SW 1271 (cell line): ENCODE data around the gene HSPB2.
"Not testable (repeated sequence)": the region's sequence is repeated elsewhere in the genome, so short reads cannot be mapped to it uniquely, and the experiment has no call there.

Source experiments
- DNase-seq, 2 experiments: peaks; one replicate each; lab custom pipeline; 2025; lab: John Stamatoyannopoulos, UW

Gene HSPB2, protein sequence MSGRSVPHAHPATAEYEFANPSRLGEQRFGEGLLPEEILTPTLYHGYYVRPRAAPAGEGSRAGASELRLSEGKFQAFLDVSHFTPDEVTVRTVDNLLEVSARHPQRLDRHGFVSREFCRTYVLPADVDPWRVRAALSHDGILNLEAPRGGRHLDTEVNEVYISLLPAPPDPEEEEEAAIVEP

GRCh38 chr11:111912535-111912934, at the start of gene HSPB2:
HSPB2 (plus strand) TSS chr11:111912734; CDS start chr11:111912830, 96 bp downstream.
- DNase-seq, result no peak

DNA sequence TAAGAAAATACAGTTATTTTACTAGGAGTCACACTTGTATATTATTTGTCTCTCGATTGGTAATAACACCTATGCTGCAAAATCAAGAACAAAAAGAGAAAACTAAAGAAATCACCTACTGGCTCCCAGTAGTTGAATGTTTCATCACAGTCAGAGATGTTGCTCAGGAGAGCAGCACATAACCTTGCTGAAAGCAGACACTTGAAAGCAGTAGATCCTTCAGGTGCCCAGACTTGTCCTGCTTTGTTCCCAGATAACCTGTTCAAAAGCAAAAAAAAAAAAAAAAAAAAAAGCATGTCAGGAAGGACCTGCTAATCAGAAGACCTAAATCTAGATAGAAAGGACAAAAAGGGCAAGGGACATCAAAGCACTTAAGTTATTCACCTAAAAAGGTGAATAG, 42.4 kb upstream of the HSPB2 start:
- DNase-seq, result no peak

GRCh38 chr11:111870522-111870885, 42.0 kb upstream of the HSPB2 start:
- no peak for DNase-seq

DNA sequence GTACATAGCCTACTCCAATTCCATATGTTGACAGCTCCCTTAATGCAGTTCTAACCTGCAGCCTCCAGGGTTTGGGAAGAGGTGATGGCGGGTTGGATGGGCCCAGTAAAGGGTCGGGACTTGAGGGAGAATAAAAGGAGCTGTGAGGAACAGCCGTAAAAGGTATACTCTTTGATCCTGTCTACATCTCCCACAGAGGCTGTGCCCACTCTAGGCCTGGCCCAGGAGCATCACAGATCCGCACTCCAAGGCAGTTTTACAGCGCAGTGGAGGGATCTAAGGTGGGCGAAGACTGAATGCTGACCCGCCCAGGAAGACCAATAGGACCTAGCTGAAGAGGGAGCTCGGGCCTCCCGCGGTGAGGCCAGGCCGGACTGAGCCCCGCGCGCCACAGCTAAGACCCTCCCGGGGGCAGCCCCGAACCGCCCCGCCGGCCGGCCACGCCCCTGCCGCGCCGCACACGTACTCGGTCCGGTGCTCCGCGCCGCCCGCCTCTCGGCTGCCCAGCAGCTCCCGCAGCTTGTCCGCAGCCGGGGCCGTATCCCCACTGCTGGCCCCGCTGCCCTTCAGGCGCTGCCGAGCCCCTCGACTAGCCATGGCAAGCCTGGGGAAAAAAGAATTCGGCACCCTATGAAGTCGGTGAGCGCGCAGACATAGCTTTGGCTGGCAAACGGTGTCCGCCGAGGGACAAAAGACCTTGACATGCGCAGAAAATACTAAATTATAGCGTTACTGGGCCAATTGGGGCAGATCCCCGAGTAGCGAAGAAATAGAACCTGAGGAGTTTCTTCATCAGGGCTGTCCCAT, 41.4 kb upstream of the HSPB2 start, which contains the start of gene ALG9:
Gene ALG9, minus strand, starts transcription at position 696 of the 807 bp plus-strand sequence. Its CDS starts 99 bp downstream, at position 597.
- peak; percentile 66 to 92 for DNase-seq

- no peak for DNase-seq
Measured at GRCh38 chr11:111871693-111872161, 40.8 kb upstream of the HSPB2 start.

GRCh38 chr11:111878385-111878848, 34.1 kb upstream of the HSPB2 start:
- DNase-seq, result peak in 1 of 2 experiments; percentile 64

DNA sequence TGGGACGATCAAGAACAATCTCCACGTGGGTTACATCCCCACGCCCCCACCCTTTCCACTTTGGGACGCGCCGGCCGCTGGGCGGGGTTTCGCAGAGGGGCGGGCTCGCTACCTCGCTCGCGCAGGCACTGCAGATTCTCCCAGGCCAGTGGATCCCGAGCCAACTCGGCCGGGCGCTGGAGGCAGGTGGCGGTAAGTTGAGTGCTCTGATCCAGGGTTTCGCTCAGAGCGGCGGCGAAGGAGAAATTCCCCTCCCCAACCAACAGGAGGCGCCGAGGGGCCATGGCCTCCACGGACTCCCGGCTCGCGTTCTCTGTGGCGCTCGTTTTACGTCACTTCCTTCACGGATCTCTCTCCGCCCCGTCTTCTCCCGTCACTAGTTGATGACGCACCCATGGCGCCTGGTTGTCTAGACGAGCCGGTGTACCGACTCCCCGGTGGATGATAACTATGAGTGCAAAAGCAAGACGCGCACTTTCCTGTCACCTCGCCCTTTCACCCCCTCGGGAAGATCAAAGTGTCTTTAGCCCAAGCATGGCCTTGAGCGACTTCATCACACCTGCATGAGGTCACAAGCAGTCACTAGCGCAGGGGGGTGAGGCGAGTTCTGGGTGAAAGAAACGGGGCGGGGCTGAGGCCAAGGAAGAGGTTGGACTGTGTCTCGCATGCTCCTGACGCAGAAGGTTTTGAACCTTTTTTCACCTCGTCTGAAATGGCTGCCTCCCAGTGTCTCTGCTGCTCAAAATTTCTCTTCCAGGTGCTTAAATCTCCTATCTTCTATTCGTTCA, 33.5 kb upstream of the HSPB2 start, which contains the start of the genes CFAP68 and FDXACB1:
Gene CFAP68, plus strand, starts transcription at position 693 of the 788 bp plus-strand sequence. Its CDS starts 20 bp downstream, at position 713.
Gene FDXACB1, minus strand, starts transcription at position 317 of the 788 bp plus-strand sequence. Its CDS starts 33 bp downstream, at position 284.
- DNase-seq, result peak; percentile 100

DNA sequence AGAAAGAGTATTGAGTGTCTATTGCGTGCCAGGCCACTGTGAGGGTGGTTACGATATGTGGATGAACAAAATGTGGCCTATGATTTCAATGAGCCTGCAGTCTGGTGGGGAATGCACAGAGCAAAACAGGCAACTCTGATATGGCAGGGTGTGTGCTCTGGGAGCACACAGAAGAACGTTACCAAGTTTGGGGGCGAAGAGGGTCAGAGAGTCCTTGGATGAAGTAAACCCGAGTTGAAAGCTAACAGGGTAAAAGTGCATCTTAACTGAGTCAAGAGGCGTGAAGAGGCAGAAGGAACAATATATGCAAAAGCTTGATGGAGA, 32.9 kb upstream of the HSPB2 start:
- DNase-seq, result no peak

DNA sequence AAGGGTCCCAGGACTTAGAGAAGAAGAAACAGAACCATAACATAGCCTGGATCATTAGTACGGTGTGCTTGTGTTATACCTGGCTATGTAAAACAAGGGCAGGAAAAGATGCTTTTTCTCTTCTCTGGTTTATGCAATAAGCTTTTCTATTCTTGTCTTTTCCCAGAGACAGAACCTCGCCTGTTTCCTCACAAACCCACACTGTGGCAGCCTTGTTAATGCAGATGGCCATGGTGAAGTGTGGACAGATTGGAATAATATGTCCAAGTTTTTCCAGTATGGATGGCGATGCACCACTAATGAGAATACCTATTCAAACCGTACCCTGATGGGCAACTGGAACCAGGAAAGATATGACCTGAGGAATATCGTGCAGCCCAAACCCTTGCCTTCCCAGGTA, 30.3 kb upstream of the HSPB2 start:
- no peak for DNase-seq

DNA sequence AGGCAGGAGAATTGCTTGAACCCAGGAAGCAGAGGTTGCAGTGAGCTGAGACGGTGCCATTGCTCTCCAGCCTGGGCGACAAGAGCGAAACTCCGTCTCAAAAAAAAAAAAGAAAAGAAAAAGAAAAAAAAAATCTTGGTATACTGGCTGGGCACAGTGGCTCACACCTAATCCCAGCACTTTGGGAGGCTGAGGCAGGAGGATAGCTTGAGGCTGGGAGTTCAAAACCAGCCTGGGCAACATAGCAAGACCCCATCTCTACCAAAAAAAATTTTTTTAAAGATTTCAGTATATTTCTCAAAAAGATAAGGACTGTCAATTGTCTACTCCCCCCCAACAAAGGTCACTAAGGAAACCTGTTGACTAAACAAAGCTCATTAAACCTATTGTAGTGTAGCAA, 27.5 kb upstream of the HSPB2 start:
- not testable (repeated sequence) for DNase-seq

GRCh38 chr11:111886032-111886431, 26.5 kb upstream of the HSPB2 start:
- no peak for DNase-seq

- no peak for DNase-seq
Measured at GRCh38 chr11:111886844-111887243, 25.7 kb upstream of the HSPB2 start.

GRCh38 chr11:111905411-111905810, 7.1 kb upstream of the HSPB2 start:
- no peak for DNase-seq

GRCh38 chr11:111906680-111907079, 5.9 kb upstream of the HSPB2 start:
- DNase-seq, result no peak

DNA sequence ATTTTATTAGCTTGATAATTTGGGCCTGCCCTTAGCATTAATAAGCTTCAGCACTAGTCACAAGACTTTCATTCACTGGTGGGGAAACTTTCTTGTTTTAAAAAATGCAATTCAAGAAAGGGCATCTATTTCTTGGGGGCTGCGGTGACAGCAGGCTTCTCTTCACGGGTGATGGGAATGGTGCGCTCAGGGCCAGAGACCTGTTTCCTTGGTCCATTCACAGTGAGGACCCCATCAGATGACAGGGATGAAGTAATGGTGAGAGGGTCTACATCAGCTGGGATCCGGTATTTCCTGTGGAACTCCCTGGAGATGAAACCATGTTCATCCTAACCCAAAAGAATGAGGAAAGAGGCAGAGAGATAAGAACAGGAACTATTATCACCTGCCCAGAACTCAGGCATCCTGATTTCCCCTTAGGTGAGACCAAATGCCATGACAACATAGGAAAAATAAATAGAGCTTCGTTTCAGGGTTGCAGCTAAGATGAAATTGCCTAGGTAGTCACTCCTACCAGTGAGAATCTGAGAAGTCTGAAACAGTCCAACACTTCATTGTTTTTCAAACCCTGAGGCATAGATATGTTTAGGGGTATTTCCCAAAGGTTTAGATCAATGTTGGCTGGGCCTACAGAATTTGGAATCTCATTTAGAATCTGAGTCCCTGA, 3.8 kb upstream of the HSPB2 start:
- DNase-seq, result no peak

DNA sequence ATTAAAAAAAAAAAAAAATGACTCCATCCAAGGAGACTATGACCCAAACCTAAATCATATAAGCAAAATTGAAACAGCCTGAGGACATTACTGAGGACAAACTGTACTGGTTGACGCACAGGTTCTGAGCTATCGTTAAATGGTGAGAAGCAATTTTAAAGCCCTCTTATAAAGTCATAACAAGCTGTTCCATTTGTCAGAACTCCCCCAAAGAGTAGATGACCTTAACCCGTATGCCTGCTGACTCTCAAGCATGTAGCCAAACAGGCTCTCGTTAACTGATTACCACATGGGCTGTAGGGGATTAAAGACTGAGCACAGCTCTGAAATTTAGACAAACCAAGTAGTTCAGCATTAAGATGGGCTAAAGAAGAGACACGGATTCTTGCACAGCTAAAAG, 3.2 kb upstream of the HSPB2 start:
- no peak for DNase-seq

DNA sequence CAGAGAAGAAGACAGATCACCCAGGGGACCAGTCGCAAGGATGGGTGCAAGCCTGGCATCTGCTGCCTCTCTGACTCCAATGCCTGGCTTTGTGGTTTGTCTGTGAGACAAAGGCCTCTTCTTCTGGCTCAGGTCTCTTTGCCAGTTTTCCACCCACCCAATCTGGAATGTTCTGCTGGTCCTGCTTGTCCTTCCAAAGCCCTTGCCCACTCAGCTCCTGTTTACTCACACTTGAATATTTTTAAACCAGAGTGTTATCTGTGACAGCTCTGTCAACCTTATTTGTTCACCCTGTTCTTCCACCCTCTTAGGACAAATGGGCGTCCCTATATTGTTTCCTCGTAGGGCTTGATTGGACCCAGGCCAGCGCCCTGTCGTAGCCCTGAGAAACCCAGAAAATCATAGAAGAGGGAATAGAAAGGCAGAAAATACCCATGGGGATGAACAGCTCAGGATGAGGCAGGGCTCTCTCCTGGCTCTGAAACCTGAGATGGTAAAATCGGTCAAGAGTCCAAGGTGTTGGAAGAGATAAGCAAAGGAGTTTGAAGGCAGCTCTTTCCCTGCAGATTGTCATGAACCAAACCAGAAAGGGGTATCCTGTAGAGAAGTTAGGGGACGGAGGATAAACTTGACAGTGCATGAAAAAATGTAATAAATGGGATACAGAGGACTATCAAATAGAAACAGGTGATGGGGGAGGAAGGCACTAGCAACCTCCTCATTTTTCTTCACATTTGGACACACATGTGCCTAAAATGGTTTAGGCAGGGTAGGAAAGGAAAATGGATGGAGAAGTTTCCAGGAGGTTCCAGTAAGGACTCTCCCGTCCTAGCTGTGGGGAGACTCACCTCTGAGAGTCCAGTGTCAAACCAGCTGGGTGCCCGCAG, 1.6 kb upstream of the HSPB2 start:
- no peak for DNase-seq

GRCh38 chr11:111911563-111912401, 752 bp upstream of the HSPB2 start, which contains the start of gene CRYAB:
CRYAB (minus strand) TSS chr11:111911770; CDS start chr11:111911724, 46 bp downstream.
- DNase-seq, result no peak

DNA sequence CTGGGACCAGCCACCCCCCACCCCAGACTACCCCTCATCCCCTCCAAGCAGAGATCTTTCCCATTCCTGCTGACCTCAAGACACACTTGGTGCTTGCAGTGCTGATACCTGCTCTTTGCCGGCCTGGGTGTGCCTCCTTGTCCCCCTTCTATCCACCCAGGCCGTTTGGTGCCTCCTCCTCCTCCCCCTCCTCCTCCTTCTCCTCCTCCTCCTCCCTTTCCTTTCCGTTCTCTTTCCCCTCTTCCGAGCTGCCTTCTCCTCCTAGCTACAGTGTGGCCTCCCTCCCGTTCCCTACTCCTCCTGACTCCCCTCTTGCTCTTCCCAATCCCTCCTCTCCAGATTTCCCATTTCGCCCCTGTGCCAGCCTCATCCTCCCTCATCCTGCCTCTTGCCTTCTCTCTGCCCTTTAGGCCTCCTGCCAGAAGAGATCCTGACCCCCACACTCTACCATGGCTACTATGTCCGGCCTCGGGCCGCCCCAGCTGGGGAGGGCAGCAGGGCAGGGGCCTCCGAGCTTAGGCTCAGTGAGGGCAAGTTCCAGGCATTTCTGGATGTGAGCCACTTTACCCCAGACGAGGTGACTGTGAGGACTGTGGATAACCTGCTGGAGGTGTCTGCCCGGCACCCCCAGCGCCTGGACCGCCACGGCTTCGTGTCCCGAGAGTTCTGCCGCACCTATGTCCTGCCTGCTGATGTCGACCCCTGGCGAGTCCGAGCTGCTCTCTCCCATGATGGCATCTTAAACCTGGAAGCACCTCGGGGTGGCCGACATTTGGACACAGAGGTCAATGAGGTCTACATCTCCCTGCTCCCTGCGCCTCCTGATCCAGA, 712 bp downstream of the HSPB2 start:
- no peak for DNase-seq
